Tibial nerve (tissue), 4 donors: ENCODE results near the gene CLASRP. TPM values are rescaled to one million over a fixed set of nuclear protein-coding genes. Genes with fewer than 3 reads are reported as not detected.
A peak's percentile ranks its signal among the peaks of the same experiment; 100 is the strongest.

Experiments
- DNase-seq, 2 donors: peaks; one replicate each; pipeline ENCODE4 v3.0.0-alpha.2; 2019; ENCODE audit warnings: low spot score in 2 of 2
- H3K27ac ChIP-seq, 4 donors: fragments of 200-600 bp; sonication (generic) in 3 of 4; one replicate each; pipeline ENCODE4 v1.5.1; 2017 to 2019; ENCODE audit warnings: mild to moderate bottlenecking in 1 of 4
- H3K27me3 ChIP-seq, 2 donors: fragments of 200-600 bp; sonication (generic) in 1 of 2; one replicate each; pipeline versions ENCODE4 v1.5.1 to v1.6.0; 2017 to 2019
- H3K36me3 ChIP-seq, 3 donors: fragments of 200-600 bp; sonication (generic); one replicate each; pipeline ENCODE4 v1.5.1; 2018 to 2019
- H3K4me1 ChIP-seq, 4 donors: fragments of 200-600 bp; sonication (generic) in 3 of 4; one replicate each; pipeline ENCODE4 v1.5.1; 2017 to 2019
- H3K4me3 ChIP-seq, 4 donors: fragments of 200-600 bp; sonication (generic) in 3 of 4; one replicate each; pipeline ENCODE4 v1.5.1; 2017 to 2019; ENCODE audit warnings: mild to moderate bottlenecking in 1 of 4, moderate library complexity in 1 of 4
- H3K9me3 ChIP-seq, 4 donors: fragments of 200-600 bp; sonication (generic) in 3 of 4; one replicate each; pipeline ENCODE4 v1.5.1; 2017 to 2019
- EP300 ChIP-seq, 2 donors: sonication (generic); formaldehyde crosslinking; IDR thresholded peaks; one replicate each; pipeline ENCODE4 v1.6.1; 2017; ENCODE audit warnings: antibody characterized with exemption in 2 of 2, mild to moderate bottlenecking in 1 of 2
- POLR2A ChIP-seq, 2 donors: fragments of 450-650 bp; IDR thresholded peaks; one replicate each; pipeline ENCODE4 v1.6.1; 2017; ENCODE audit warnings: antibody characterized with exemption in 2 of 2, mild to moderate bottlenecking in 2 of 2, moderate library complexity in 2 of 2
- WGBS, 2 donors: methylation state at CpG; one replicate each; pipeline ENCODE4 v1.1.5; 2018; 5-methylcytosine and 5-hydroxymethylcytosine counted together
- total RNA-seq, 4 donors: library from RNA; depleted of rRNA; stranded (reverse); fragments of >200 nt; gene quantifications; one replicate each; pipeline ENCODE4 v1.1.0, GENCODE V29; 2016
- TF ChIP-seq, protein P1 (sequence below), 5 experiments: fragments of 200-600 bp in 3 of 5; fragments of 450-650 bp in 2 of 5; sonication (generic) in 3 of 5; IDR thresholded peaks; one replicate each; pipeline ENCODE4 v1.5.1; 2016 to 2019; ENCODE audit warnings: antibody characterized with exemption in 5 of 5, mild to moderate bottlenecking in 3 of 5, moderate library complexity in 2 of 5

The CLASRP gene
- total RNA-seq, 4 donors from 2014 or later = 72.8 to 109 (median 95.5) TPM

DNA sequence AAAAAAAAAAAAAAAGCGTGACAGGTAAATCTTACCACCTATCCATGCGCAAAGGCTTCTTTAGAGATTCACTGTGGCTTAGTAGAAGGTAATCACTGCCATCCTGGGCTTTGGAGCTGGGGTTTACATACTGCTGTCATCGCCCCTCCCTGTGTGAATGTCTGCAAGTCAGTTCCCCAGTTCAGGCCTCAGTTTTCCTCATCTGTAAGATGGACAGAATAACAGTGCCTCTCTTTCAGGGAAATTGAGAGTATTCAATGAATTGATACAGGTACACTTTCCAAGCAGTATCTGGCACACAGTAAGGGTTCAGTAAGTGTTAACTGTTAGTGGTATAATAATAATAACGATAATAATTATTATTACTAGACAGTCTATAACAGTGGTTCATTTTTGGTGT, 35.4 kb upstream of the CLASRP start:
- H3K27ac ChIP-seq = no peak overlapping the region
- no peaks in the 10 kb centered on the region for H3K9me3 ChIP-seq
- peaks cover 0 to 15% (median 7%) of the 10 kb centered on the region in 4 donors for H3K4me1 ChIP-seq
- no peak for DNase-seq
- no peaks in the 10 kb centered on the region for H3K27me3 ChIP-seq
- WGBS, 2 donors = 94 to 97% methylated on average over 4 of the region's 4 CpGs
- TF ChIP-seq, protein P1, sequence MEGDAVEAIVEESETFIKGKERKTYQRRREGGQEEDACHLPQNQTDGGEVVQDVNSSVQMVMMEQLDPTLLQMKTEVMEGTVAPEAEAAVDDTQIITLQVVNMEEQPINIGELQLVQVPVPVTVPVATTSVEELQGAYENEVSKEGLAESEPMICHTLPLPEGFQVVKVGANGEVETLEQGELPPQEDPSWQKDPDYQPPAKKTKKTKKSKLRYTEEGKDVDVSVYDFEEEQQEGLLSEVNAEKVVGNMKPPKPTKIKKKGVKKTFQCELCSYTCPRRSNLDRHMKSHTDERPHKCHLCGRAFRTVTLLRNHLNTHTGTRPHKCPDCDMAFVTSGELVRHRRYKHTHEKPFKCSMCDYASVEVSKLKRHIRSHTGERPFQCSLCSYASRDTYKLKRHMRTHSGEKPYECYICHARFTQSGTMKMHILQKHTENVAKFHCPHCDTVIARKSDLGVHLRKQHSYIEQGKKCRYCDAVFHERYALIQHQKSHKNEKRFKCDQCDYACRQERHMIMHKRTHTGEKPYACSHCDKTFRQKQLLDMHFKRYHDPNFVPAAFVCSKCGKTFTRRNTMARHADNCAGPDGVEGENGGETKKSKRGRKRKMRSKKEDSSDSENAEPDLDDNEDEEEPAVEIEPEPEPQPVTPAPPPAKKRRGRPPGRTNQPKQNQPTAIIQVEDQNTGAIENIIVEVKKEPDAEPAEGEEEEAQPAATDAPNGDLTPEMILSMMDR (IDR thresholded peaks at IDR 0.05) = no peak
- TF ChIP-seq POLR2A (IDR thresholded peaks at IDR 0.05) (no peak), EP300 (IDR thresholded peaks at IDR 0.05) (no peak)
- peaks cover 0 to 39% (median 0%) of the 10 kb centered on the region in 3 donors for H3K36me3 ChIP-seq
- no peak overlapping the region for H3K4me3 ChIP-seq

DNA sequence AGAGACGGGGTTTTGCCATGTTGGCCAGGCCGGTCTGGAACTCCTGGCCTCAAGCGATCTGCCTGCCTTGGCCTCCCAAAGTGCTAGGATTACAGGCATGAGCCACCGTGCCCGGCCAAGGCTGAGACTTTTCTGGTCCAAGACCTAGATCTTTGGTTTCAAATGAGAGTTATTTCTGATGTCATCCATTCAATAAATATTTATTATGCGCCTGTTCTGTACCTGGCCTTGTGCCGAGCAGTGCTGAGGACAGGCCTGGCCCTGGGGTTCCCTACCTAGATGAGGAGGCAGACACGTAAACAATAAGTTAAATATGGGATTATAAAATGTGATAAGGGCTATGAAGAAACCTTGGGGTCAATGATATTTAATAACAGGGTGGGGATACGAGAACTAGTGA, 33.1 kb upstream of the CLASRP start:
- 84 to 88% methylated on average over 9 of the region's 9 CpGs for WGBS, 2 donors

DNA sequence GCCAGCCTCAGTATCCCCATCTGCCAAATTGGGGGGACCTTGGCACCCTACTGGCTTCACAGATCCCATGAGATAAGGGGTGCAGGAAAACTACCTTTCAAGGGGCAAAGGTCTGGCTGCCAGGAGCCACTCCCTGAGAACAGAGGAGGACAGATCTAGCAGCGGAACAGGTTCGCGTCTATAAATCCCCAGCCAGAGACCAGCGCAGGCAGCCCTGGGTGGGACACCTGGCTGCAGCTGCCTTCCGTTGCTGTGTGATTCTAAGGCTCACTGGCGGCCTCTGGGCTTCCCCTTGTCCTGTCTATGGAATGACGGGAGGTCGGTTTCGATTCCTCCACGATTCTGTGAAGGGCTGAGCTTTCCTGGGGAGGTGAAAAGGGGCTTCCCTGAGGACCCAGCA, 30.3 kb upstream of the CLASRP start:
- TF ChIP-seq POLR2A (IDR thresholded peaks at IDR 0.05) (no peak), EP300 (IDR thresholded peaks at IDR 0.05) (no peak)
- TF ChIP-seq, protein P1 (IDR thresholded peaks at IDR 0.05) = no peak
- whole genome bisulfite sequencing, 2 donors = 60 to 69% methylated on average over 10 of the region's 10 CpGs
- Histone ChIP-seq H3K27me3 (no peaks in the 10 kb centered on the region), H3K36me3 (peaks cover 0 to 76% (median 0%) of the 10 kb centered on the region in 3 donors), H3K27ac (peak overlapping the region in 1 of 4 donors; percentile 40), H3K4me3 (no peak overlapping the region), H3K4me1 (no peaks in the 10 kb centered on the region), H3K9me3 (no peaks in the 10 kb centered on the region)
- DNase-seq = no peak

More for the DNA sequence above, 33.1 kb upstream of the CLASRP start:
- Histone ChIP-seq H3K4me1 (peaks cover 0 to 12% (median 7%) of the 10 kb centered on the region in 4 donors), H3K27ac (peak overlapping the region in 1 of 4 donors; percentile 53), H3K36me3 (peaks cover 0 to 58% (median 0%) of the 10 kb centered on the region in 3 donors), H3K27me3 (no peaks in the 10 kb centered on the region), H3K4me3 (no peak overlapping the region), H3K9me3 (no peaks in the 10 kb centered on the region)
- DNase-seq = no peak
- TF ChIP-seq, protein P1 (IDR thresholded peaks at IDR 0.05) = no peak
- no peak for TF ChIP-seq POLR2A (IDR thresholded peaks at IDR 0.05)
- TF ChIP-seq EP300 (IDR thresholded peaks at IDR 0.05) = no peak

DNA sequence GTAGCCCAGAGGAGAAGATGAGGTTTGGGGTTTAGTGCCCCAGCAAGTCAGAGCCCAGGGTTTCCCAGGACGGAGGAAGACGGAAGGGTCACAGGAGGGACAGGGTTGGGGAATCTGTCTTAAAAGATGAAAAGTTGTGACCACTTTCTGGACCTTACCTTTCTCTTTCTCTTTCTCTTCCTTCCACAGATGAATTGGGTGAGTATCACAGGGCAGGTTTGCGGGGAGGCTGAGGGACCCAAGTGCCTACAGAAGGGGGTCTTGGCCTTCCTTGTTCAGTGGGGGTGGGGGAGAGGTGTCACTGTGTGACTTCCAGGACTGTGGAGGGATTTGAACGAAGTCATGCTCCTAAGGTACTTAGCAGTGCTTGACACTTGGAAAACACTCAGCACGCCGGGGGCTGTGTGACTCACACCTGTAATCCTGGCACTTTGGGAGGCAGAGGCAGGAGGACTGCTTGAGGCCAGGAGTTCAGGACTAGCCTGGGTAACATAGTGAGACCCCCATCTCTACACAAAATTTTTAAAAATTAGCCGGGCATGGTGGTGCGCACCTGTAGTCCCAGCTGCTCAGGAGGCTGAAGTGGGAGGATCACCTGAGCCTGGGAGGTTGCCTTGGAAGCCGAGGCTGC, 29.1 kb upstream of the CLASRP start:
- no peak overlapping the region for H3K4me3 ChIP-seq
- DNase-seq = no peak
- H3K9me3 ChIP-seq = no peaks in the 10 kb centered on the region
- H3K27ac ChIP-seq = no peak overlapping the region
- peaks cover 0 to 79% (median 5%) of the 10 kb centered on the region in 3 donors for H3K36me3 ChIP-seq
- H3K27me3 ChIP-seq = no peaks in the 10 kb centered on the region
- TF ChIP-seq, protein P1 (IDR thresholded peaks at IDR 0.05) = no peak
- TF ChIP-seq EP300 (IDR thresholded peaks at IDR 0.05) = no peak
- no peak for TF ChIP-seq POLR2A (IDR thresholded peaks at IDR 0.05)
- no peaks in the 10 kb centered on the region for H3K4me1 ChIP-seq
- 86 to 92% methylated on average over 9 of the region's 9 CpGs for WGBS, 2 donors

DNA sequence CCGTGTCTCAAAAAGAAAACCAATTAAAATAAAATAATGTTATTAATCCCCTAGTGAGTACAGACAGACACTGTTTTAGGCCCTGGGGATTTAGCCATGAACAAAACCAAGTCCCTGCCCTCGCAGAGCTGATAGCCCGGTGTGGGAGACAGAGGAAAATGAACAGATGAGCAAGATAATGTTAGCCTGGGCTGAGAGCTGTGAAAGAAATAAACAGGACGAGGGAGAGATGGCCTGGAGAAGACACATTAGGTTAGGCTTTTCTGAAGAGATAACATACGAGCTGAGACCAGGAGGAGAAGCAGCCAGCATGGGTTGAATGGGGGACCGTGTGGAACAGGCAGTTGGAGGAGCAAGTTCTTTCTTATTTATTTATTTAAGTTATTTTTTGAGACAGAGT, 28.5 kb upstream of the CLASRP start:
- H3K4me1 ChIP-seq = no peaks in the 10 kb centered on the region
- no peak for DNase-seq
- peaks cover 0 to 81% (median 5%) of the 10 kb centered on the region in 3 donors for H3K36me3 ChIP-seq
- TF ChIP-seq POLR2A (IDR thresholded peaks at IDR 0.05) = no peak
- TF ChIP-seq EP300 (IDR thresholded peaks at IDR 0.05) = no peak
- TF ChIP-seq, protein P1 (IDR thresholded peaks at IDR 0.05) = no peak
- WGBS, 2 donors = 66 to 67% methylated on average over 6 of the region's 6 CpGs
- H3K9me3 ChIP-seq = no peaks in the 10 kb centered on the region
- no peak overlapping the region for H3K4me3 ChIP-seq
- no peak overlapping the region for H3K27ac ChIP-seq
- no peaks in the 10 kb centered on the region for H3K27me3 ChIP-seq
